B cell (primary cell): ENCODE data around the gene PIK3R1.

Experiments used
- CTCF ChIP-seq: fragments of 200-600 bp; IDR thresholded peaks from one replicate; pipeline ENCODE4 v1.8.0; 2022; ENCODE audit warnings: antibody characterized with exemption, mild to moderate bottlenecking
- EZH2 ChIP-seq: IDR thresholded peaks from 2 replicates; pipeline ENCODE4 v1.6.1; 2012; ENCODE audit warnings: borderline replicate concordance, low read depth, mild to moderate bottlenecking, moderate library complexity, low read length; ENCODE audit not compliant: insufficient read depth, poor library complexity, severe bottlenecking

GRCh38 chr5:68286612-68286912 is 71.0 kb downstream of the PIK3R1 start:
- peak; percentile 68 for TF ChIP-seq CTCF
- no peak for TF ChIP-seq EZH2
